Ramos (cell line): ENCODE results near the gene WARS2.

Source experiments
- in situ Hi-C: fragments of 300-500 bp; cut with MboI; formaldehyde crosslinking; loops from one replicate; pipeline ENCODE4 v1.14.3; 2022; ENCODE audit warnings: low sequenced_read_pairs; ENCODE audit not compliant: unreplicated experiment

Gene WARS2

DNA sequence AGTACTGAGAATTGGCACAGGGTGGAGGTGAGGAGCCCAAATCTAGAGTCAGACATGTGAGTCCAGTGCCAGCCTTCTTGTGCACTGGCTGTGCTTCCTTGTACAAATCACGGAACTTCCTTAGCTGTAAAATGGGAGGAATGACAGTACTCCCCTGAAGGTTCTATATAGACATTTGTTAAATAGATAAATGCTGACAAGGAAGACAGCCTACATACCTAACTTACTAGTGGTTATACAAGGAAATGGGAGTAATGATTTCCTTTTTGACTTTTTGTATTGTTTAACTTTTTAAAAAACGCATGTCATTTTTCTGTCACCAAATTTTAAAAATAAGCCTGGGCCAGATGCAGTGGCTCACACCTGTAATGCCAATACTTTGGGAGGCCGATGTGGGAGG, 50.2 kb downstream of the WARS2 start:
- in situ Hi-C loops, result no loop called here

DNA sequence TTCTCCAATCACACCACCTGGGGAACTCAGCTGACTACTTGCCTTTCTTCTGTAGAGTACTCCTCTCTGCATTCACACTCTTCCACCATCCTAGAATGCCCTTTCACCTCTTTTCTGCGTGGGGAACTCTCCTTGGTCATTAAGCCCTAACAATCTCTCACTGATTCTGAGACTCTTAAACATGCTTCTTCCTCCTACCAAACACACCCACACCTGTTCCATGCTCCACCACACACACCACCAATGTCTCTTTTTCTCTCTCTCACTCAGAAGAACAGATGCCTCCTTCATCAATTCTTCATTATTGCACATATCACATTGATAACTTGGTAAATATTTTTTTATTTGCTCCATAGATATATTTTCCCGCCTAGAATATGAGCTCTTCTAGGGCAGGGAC, 53.6 kb downstream of the WARS2 start:
- in situ Hi-C loops, result no loop called here

DNA sequence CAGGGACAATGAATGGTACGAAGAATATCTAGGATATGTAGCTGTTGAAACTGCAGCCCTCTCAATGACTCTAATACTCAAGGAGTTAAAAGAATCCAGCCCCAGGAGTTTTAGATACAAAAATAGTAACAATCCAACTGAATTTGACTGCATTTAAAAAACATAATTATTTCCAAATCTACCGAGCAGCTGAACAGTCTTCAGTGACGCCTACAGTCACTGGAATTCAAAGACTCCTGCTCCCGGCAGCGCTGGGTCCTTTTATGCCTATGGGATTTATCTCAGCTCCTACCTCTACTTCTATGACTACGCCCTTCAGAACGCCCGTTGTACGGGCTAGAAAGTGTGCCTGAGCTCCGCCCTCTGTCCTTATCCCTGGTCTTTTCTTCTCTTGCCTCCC, 55.7 kb downstream of the WARS2 start:
- in situ Hi-C loops, result no loop called here

DNA sequence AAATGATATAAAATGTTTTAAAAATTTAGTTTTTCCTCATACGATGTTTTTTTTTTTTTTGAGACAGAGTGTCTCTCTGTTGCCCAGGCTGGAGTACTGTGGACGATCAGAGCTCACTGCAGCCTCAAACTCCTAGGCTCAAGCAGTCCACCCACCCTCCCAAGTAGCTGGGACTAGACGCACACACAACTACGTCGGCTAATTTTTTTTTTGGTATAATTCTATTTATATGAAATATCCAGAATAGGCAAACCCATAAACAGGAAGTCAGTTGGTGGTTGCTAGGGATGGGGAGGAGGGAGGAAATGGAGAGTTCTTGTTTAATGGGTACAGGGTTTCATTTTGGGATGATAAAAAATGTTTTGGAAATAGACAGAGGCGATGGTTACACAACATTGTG, 56.5 kb downstream of the WARS2 start:
- in situ Hi-C loops, result no loop called here

DNA sequence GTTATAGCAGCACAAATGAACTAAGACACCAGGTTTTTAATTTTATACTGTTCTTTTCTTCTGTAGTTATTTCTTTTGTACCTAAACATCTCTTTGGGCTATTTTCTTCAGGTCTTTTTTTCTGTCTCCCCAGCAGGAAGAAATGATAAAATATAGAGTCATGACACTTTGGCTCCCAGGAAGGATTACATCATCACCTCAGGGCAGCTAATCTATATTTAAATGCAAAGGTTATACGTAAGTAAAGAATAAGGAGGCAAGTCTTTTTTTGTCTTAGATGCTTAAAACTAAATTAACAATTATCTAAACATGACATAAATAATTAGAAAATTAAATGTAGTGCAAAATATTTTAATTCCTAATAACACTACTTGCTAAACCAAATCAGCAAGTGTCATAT, 57.0 kb downstream of the WARS2 start:
- in situ Hi-C loops, result no loop called here

DNA sequence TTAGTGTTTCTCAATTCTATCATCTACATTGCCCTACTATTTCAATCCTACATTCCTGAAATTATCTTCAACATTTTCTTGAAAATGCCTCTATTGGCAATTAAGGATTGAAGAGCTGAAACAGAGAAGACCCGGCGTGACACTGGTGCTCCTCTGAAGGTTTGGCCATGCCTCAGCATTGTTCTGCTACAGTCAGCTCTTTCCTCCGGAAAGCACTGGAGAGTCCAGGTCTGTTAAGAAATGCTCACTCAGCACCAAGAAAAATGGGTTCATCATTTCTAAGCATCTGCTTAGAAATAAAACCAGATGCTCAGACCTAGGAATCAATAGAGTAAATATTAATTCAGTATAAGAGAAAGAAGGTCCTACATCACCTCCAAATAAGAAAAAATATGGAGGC, 58.8 kb downstream of the WARS2 start:
- in situ Hi-C loops, result no loop called here

DNA sequence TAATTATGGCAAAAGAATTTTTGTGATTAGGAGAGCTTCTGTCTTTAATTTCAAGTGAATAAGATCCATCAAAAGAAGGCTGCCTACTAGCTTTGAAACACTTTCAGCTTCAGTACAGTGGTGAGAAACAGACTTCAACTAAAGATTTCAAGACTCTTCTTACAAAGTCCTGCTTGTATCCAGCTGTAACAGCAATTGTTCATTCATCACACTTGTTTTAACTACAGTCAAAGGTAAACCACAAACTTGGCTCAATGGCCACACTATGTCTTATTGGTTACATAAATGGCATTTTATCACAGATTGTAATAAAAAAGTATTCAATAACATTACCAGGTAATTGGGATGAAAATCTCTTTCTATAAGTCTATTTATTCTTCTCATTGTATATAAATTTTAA, 59.2 kb downstream of the WARS2 start:
- in situ Hi-C loops, result no loop called here

DNA sequence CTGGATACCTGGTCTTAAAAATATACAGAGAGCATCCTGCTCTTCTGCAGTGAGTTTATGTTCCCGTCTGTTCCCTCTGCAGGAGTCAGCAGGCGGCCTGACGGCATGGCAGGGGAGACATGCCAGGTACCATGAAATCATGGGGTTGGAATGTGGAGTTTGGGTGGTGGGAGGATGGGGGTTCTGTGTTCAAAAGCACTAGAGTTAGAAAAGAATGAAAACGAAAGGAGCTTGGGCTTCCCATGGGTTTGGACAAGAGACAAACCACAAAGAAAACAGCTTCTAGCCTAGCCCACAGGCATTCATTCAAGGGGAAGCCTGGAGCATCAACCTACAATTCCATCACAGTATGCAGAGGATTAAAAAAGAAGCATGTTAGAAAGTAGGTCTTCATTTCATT, 59.9 kb downstream of the WARS2 start:
- in situ Hi-C loops, result no loop called here

DNA sequence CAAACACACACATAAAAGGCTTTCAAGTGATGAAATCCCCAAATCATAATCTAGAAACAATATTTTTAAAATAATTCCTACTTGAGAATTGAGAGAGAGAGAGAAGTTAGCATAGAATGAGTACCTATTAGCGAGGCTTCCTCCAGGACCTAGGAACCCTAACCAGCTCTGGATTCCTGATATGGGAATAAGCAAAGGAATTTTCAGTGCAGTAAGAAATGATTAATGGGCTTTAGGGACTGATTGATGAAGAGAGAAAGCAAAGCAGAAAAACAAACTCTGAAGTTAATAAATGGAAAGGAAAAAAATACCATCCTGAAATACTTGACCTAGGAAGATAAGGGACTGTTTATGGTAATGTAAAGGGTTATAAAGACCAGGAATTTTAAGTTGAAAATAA, 60.6 kb downstream of the WARS2 start:
- in situ Hi-C loops, result no loop called here

DNA sequence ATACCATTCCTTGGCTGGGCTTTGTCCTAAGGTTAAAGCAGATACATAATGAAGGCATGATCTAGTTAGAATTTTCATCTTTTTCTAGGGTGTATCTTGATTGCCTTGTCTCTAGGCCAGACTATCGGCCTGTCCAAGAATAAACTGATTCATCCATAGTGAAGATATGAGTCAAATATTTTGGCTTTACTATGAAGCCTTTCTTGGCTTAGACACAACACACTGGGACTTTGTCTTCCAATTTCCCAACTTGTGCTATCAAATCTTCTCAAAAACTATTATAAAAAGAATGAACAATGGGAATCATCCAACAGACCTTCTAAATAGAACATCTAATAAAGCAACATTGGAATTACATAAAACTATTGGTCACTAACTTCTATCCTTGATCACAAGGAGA, 64.8 kb downstream of the WARS2 start:
- in situ Hi-C loops, result no loop called here

DNA sequence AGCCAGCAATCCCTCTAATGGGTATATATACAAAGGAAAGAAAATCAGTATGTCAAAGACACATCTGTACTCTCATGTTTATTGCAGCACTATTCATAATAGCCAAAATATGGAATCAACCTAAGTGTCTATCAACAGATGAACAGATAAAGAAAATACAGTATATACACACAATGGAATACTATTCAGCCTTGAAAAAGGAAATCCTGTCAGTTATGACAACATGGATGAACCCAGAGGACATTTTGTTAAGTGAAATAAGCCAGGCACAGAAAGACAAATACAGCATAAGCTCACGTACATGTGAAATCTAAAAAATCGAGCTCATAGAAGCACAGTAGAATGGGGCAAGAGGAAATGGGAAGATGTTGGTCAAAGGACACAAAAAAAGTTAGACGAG, 69.1 kb downstream of the WARS2 start:
- in situ Hi-C loops, result no loop called here

DNA sequence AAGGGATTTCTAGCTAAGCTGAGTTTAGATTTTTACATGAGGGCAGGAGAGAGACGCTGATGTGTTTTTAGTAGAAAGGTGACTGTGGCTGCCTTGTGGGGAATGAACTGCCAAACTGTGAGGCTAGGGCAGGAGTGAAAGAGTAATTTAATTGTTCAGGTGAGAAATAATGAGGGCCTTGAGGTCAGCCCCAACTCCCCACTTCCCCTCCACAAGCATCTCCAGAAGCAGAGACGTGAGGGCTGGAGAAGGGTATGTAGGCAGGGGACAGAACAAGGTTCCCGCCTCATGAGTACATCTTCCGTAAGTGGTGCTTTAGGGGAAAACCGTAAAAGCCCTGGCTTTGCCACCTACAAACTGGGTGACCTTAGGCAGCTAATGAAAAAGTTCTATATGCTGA, 70.8 kb downstream of the WARS2 start:
- in situ Hi-C loops, result no loop called here

DNA sequence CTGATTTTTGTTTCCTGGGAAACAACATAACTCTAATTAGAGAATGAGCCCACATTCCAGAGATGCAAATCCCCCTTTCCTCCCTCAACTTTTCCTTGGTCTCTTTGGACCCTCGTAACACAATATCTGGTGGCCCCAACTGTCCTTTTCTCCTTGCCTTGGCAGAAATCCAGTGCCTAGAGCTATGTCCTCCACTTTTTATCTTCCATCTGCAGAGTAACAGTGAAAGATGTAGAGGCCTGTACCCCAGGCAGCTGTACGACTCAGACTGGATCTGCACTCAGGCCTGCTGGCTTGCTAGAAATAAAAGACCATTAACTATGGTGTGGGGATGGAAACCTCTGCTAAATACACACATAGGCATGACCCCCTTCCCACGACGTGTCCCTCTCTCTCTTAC, 72.0 kb downstream of the WARS2 start:
- in situ Hi-C loops, result no loop called here

DNA sequence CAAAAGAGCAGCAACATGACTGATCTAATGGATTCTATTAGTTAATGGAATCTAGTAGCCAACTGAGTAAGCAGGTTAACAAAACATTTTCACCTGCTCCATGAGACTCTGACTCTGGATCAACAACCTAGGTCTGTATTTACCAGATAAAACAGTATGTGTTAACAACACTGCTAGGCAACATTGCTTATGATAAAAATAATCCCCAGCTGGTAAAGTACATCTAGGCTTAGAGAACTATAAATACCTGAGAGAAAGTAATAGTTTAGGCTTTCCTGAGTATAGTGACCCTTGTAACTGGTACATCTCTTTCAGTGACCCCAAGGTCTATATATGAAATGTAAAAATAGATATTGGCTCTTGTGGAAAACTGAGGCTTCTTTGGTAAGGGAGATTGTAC, 78.8 kb downstream of the WARS2 start:
- in situ Hi-C loops, result no loop called here

DNA sequence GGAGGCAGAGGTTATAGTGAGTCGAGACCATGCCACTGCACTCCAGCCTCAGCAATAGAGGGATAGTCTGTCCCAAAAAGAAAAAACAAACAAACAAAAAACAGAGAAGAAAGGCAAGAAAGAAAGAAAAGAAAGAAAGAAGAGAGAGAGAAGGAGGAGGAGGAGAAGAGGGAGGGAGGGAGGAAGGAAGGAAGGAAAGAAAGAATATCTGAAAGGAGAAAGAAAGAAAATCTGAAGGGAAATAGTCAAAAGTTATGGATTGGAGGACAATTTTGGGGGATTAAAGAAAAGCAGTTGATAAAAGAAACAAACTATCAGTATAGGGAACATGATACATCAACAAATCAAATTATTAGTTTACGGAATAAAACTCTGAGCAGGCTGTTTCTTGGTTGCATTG, 84.9 kb downstream of the WARS2 start:
- in situ Hi-C loops, result no loop called here

DNA sequence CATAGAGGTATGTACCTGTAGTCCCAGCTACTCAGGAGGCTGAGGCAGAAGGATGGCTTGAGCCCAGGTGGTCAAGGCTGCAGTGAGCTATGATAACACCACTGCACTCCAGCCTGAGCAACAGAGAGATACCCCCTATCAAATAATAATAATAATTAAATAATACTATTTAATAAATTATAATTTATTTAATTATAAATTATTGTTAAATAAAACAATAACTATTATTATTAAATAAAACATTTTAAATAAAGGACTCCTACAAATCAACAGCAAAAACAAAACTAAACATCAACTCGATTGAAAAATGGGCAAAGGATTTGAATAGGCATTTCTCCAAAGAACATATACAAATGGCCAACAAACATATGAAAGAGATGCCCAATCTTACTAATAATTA, 86.5 kb downstream of the WARS2 start:
- in situ Hi-C loops, result no loop called here

DNA sequence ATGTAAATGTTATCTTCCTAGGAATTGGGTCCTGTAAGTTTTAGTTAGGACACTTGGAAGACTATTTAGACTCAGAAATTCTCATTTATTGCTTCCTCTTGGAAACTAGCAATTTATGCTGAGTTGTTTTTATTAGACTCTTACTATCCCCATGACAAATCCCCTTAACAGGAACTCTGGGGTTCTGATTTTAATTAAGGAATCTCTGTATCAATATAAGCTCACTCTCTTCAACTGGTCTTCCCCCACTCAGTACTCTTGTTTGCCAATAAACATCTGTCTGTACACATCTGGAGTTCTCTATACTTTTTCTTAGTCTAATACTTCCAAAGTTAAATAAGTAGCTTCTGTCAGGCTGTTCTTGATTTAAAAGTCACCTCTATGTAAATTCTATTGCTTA, 88.2 kb downstream of the WARS2 start:
- in situ Hi-C loops, result no loop called here

DNA sequence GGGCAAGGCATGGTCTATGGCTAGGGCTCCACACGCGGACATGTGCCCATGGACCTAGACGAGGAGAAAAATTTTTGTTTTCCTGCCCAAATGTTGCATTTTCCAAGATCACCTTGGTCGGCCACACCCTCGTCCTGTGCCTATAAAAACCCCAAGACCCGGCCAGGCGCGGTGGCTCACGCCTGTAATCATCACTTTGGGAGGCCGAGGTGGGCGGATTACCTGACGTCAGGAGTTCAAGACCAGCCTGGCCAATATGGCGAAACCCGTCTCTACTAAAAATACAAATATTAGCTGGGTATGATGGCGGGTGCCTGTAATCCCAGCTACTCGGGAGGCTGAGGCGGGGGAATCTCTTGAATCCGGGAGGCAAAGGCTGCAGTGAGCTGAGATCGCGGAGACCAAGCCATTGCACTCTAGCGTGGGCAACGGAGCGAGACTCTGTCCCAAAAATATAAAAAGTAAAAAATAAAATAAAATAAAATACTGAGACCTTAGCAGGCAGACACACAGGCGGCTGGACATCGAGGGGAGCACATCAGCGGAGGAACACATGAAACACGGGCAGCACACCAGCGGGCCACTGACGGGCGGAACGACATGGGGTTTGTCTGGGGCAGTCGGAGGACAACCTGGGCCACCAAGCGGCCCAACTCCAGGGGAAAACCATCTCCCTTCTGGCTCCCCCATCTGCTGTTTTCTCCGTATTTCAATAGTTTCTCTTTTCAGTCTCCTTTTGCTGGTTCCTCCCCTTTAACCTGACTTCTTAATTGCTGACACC, 91.6 kb downstream of the WARS2 start:
- in situ Hi-C loops, result no loop called here

DNA sequence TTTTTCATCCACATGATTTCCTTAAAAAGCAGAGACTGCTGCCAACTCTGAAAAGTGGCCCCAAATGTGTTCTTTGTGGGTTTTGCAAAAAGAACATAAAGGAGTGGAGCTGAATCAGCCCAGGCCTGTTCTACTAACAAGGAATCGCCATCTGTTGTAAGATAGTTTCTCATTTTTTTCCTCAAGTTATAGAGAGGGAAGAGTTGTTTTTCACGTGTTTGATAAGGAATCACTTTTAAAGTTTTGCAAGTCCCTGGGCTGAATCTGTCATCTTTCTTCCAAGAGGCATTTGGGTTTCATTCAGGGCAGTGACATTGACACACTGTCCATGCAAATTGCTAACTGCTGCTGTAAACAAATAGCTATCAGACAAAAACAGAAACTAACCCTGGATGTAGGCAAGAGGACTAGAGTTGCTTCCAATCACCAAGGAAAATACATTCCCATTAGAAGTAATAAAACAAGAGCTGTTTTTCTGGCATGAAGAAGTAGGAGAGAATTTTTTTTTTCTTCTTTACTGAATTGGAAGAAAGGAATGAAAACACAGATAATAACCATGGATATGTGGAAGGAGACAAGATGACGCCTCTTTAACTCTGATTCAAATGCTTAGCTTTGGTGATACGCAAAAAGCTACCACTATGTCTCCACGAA, 93.5 kb downstream of the WARS2 start:
- in situ Hi-C loops, result no loop called here

DNA sequence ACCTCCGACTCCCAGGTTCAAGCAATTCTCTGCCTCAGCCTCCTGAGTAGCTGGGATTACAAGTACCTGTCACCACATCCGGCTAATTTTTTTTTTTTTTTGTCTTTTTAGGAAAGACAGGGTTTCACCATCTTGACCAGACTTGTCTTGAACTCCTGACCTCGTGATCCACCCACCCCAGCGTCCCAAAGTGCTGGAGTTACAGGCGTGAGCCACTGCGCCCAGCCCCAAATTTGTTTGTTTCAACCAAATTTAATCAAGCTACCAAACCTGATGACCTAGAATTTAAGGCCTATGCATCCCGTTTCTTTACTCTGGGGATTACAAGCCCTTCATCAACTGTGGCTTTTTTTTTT, 94.0 kb downstream of the WARS2 start:
- in situ Hi-C loops, result no loop called here

DNA sequence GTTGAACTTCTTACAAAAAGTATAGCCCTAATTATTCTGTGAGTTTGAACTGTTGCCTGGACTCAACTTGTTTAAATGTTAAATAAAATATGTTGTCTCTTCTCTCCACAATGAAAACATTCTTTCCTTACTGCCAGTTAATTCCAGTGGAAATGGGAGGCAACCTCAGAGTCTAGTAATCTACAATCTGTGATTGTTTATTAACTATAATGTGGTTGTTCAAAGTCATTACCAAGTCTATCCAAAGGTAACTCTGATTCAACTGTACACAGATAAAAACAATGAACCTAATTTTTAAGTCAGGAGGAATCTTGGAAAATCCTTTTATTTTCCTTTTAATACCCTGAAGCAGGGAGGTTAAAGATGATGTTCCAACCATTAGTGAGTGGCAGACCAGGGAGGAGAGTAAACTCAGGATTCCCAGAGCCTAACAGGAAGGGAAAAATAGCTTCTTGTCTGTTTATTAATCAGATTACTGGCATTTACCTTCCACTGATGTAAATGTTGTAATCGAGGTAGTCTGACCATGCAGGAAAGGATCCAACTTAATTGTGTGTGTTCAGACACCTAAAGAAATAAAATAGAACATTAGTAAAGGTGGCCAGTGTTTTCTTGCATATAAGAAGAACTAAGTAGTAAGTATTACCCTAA, 95.2 kb downstream of the WARS2 start:
- in situ Hi-C loops, result no loop called here

DNA sequence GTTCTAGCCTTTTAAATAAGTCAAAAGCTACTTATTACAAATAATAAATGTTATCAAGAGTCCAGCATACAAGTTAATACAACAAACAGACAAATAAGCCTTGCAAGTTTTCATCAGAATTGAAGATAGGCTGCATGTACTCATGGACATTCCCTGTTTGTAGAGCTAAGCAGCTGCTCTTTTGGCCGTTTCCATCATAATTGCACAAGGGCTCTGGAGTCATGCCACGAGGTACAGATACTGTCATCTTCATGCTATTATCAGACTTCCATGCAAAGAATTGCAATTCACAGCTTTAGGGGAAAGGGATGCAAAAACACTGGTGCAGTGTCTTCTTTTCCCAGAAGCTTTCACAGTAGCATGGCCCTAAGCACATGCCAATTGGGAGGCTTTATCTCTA, 99.5 kb downstream of the WARS2 start:
- in situ Hi-C loops, result no loop called here
